ENCODE data around the gene SNRPB2. TPM values are rescaled to one million over a fixed set of nuclear protein-coding genes. Genes with fewer than 3 reads are reported as not detected.

The SNRPB2 gene
- total RNA-seq, 1 donor from 2014 or later, result 67.2 TPM

- Mint-ChIP-seq H3K36me3 (ENCODE audit: insufficient read depth) (peaks cover 16% of the 10 kb centered on the region), H3K4me3 (ENCODE audit: low read depth) (no peak overlapping the region), H3K4me1 (ENCODE audit: low read depth) (peaks cover 2% of the 10 kb centered on the region), H3K27ac (no peak overlapping the region), H3K27me3 (peaks cover 4% of the 10 kb centered on the region), H3K9me3 (ENCODE audit: low read depth) (no peaks in the 10 kb centered on the region)
- DNase-seq (ENCODE audit: low spot score, unreplicated experiment), result no peak
- TF ChIP-seq CTCF (IDR thresholded peaks at IDR 0.05; ENCODE audit: unreplicated experiment), result no peak
Measured at GRCh38 chr20:16744178-16744807, 14.5 kb downstream of the SNRPB2 start.

GRCh38 chr20:16745204-16745603 is 15.4 kb downstream of the SNRPB2 start:
- no peak for TF ChIP-seq CTCF (IDR thresholded peaks at IDR 0.05; ENCODE audit: unreplicated experiment)
- peaks cover 7% of the 10 kb centered on the region for H3K27me3 Mint-ChIP-seq
- no peak for DNase-seq (ENCODE audit: low spot score, unreplicated experiment)
- H3K27ac Mint-ChIP-seq, result no peak overlapping the region
- H3K4me3 Mint-ChIP-seq (ENCODE audit: low read depth), result no peak overlapping the region
- H3K36me3 Mint-ChIP-seq (ENCODE audit: insufficient read depth), result peaks cover 10% of the 10 kb centered on the region
- peaks cover 2% of the 10 kb centered on the region for H3K4me1 Mint-ChIP-seq (ENCODE audit: low read depth)
- H3K9me3 Mint-ChIP-seq (ENCODE audit: low read depth), result no peaks in the 10 kb centered on the region

GRCh38 chr20:16747291-16747811 is 17.5 kb downstream of the SNRPB2 start:
- H3K4me1 Mint-ChIP-seq (ENCODE audit: low read depth), result no peaks in the 10 kb centered on the region
- H3K9me3 Mint-ChIP-seq (ENCODE audit: low read depth), result no peaks in the 10 kb centered on the region
- H3K36me3 Mint-ChIP-seq (ENCODE audit: insufficient read depth), result peaks cover 3% of the 10 kb centered on the region
- H3K27ac Mint-ChIP-seq, result no peak overlapping the region
- H3K4me3 Mint-ChIP-seq (ENCODE audit: low read depth), result no peak overlapping the region
- TF ChIP-seq CTCF (IDR thresholded peaks at IDR 0.05; ENCODE audit: unreplicated experiment), result peak; percentile 29
- no peak for DNase-seq (ENCODE audit: low spot score, unreplicated experiment)
- H3K27me3 Mint-ChIP-seq, result peaks cover 7% of the 10 kb centered on the region

- Mint-ChIP-seq H3K27me3 (peaks cover 7% of the 10 kb centered on the region), H3K36me3 (ENCODE audit: insufficient read depth) (no peaks in the 10 kb centered on the region), H3K27ac (no peak within 1 kb of the TSS), H3K4me1 (ENCODE audit: low read depth) (no peaks in the 10 kb centered on the region), H3K4me3 (ENCODE audit: low read depth) (no peak within 1 kb of the TSS), H3K9me3 (ENCODE audit: low read depth) (no peaks in the 10 kb centered on the region)
- no peak for DNase-seq (ENCODE audit: low spot score, unreplicated experiment)
- no peak for TF ChIP-seq CTCF (IDR thresholded peaks at IDR 0.05; ENCODE audit: unreplicated experiment)
Measured at GRCh38 chr20:16748308-16748900, 18.6 kb downstream of the SNRPB2 start, which contains the start of gene OTOR. TSS of gene OTOR (plus strand) at chr20:16748358. CDS start at chr20:16748402, 44 bp downstream.

GRCh38 chr20:16749573-16749972 is 19.7 kb downstream of the SNRPB2 start:
- Mint-ChIP-seq H3K36me3 (ENCODE audit: insufficient read depth) (no peaks in the 10 kb centered on the region), H3K4me1 (ENCODE audit: low read depth) (no peaks in the 10 kb centered on the region), H3K4me3 (ENCODE audit: low read depth) (no peak overlapping the region), H3K9me3 (ENCODE audit: low read depth) (no peaks in the 10 kb centered on the region), H3K27ac (no peak overlapping the region), H3K27me3 (peaks cover 7% of the 10 kb centered on the region)
- DNase-seq (ENCODE audit: low spot score, unreplicated experiment), result no peak
- peak; percentile 40 for TF ChIP-seq CTCF (IDR thresholded peaks at IDR 0.05; ENCODE audit: unreplicated experiment)

Data from progenitor cell of endocrine pancreas (in vitro differentiated cells).